ENCODE data around the gene PODXL2. TPM values are rescaled to one million over a fixed set of nuclear protein-coding genes. Genes with fewer than 3 reads are reported as not detected.

The PODXL2 gene
- total and polyA plus RNA-seq, 2 experiments from 2014 or later: 18.4 to 57.6 TPM

DNA sequence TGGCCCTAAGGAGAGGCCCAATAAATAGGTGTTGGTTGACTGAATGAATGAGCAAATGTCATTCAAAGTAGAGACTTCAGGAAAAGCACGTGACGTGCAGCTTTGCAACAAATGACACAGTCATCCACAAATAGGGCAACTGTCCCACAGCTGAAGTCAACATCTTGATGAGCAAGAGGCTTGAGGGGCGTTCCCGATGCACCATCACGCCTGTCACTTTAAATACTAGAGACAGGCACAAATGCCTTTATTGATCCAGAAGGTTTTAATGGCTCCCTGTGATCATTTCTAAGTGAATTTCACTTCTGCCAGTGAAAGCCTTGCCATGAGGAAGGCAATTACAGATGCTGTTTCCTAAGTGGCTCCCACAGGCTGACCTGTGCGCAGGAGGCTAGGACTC is 87.4 kb downstream of the PODXL2 start (continued):
- TF ChIP-seq, protein P1, sequence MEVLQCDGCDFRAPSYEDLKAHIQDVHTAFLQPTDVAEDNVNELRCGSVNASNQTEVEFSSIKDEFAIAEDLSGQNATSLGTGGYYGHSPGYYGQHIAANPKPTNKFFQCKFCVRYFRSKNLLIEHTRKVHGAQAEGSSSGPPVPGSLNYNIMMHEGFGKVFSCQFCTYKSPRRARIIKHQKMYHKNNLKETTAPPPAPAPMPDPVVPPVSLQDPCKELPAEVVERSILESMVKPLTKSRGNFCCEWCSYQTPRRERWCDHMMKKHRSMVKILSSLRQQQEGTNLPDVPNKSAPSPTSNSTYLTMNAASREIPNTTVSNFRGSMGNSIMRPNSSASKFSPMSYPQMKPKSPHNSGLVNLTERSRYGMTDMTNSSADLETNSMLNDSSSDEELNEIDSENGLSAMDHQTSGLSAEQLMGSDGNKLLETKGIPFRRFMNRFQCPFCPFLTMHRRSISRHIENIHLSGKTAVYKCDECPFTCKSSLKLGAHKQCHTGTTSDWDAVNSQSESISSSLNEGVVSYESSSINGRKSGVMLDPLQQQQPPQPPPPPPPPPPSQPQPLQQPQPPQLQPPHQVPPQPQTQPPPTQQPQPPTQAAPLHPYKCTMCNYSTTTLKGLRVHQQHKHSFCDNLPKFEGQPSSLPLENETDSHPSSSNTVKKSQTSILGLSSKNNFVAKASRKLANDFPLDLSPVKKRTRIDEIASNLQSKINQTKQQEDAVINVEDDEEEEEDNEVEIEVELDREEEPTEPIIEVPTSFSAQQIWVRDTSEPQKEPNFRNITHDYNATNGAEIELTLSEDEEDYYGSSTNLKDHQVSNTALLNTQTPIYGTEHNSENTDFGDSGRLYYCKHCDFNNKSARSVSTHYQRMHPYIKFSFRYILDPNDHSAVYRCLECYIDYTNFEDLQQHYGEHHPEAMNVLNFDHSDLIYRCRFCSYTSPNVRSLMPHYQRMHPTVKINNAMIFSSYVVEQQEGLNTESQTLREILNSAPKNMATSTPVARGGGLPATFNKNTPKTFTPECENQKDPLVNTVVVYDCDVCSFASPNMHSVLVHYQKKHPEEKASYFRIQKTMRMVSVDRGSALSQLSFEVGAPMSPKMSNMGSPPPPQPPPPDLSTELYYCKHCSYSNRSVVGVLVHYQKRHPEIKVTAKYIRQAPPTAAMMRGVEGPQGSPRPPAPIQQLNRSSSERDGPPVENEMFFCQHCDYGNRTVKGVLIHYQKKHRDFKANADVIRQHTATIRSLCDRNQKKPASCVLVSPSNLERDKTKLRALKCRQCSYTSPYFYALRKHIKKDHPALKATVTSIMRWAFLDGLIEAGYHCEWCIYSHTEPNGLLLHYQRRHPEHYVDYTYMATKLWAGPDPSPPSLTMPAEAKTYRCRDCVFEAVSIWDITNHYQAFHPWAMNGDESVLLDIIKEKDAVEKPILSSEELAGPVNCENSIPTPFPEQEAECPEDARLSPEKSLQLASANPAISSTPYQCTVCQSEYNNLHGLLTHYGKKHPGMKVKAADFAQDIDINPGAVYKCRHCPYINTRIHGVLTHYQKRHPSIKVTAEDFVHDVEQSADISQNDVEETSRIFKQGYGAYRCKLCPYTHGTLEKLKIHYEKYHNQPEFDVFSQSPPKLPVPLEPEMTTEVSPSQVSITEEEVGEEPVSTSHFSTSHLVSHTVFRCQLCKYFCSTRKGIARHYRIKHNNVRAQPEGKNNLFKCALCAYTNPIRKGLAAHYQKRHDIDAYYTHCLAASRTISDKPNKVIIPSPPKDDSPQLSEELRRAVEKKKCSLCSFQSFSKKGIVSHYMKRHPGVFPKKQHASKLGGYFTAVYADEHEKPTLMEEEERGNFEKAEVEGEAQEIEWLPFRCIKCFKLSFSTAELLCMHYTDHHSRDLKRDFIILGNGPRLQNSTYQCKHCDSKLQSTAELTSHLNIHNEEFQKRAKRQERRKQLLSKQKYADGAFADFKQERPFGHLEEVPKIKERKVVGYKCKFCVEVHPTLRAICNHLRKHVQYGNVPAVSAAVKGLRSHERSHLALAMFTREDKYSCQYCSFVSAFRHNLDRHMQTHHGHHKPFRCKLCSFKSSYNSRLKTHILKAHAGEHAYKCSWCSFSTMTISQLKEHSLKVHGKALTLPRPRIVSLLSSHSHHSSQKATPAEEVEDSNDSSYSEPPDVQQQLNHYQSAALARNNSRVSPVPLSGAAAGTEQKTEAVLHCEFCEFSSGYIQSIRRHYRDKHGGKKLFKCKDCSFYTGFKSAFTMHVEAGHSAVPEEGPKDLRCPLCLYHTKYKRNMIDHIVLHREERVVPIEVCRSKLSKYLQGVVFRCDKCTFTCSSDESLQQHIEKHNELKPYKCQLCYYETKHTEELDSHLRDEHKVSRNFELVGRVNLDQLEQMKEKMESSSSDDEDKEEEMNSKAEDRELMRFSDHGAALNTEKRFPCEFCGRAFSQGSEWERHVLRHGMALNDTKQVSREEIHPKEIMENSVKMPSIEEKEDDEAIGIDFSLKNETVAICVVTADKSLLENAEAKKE (CRISPR knock-in tag; IDR thresholded peaks at IDR 0.05): no peak
- TF ChIP-seq JUNB (IDR thresholded peaks at IDR 0.05; ENCODE audit: unreplicated experiment) (no peak), STAT1 (IDR thresholded peaks at IDR 0.05; ENCODE audit: unreplicated experiment) (no peak), NANOG (IDR thresholded peaks at IDR 0.05; ENCODE audit: borderline replicate concordance) (no peak), POLR2AphosphoS5 (IDR thresholded peaks at IDR 0.05; ENCODE audit: low read depth) (no peak)
- TF ChIP-seq, protein P2, sequence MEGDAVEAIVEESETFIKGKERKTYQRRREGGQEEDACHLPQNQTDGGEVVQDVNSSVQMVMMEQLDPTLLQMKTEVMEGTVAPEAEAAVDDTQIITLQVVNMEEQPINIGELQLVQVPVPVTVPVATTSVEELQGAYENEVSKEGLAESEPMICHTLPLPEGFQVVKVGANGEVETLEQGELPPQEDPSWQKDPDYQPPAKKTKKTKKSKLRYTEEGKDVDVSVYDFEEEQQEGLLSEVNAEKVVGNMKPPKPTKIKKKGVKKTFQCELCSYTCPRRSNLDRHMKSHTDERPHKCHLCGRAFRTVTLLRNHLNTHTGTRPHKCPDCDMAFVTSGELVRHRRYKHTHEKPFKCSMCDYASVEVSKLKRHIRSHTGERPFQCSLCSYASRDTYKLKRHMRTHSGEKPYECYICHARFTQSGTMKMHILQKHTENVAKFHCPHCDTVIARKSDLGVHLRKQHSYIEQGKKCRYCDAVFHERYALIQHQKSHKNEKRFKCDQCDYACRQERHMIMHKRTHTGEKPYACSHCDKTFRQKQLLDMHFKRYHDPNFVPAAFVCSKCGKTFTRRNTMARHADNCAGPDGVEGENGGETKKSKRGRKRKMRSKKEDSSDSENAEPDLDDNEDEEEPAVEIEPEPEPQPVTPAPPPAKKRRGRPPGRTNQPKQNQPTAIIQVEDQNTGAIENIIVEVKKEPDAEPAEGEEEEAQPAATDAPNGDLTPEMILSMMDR (conservative IDR thresholded peaks at IDR 0.05; ENCODE audit: low read depth in 2 of 2): no peak

DNA sequence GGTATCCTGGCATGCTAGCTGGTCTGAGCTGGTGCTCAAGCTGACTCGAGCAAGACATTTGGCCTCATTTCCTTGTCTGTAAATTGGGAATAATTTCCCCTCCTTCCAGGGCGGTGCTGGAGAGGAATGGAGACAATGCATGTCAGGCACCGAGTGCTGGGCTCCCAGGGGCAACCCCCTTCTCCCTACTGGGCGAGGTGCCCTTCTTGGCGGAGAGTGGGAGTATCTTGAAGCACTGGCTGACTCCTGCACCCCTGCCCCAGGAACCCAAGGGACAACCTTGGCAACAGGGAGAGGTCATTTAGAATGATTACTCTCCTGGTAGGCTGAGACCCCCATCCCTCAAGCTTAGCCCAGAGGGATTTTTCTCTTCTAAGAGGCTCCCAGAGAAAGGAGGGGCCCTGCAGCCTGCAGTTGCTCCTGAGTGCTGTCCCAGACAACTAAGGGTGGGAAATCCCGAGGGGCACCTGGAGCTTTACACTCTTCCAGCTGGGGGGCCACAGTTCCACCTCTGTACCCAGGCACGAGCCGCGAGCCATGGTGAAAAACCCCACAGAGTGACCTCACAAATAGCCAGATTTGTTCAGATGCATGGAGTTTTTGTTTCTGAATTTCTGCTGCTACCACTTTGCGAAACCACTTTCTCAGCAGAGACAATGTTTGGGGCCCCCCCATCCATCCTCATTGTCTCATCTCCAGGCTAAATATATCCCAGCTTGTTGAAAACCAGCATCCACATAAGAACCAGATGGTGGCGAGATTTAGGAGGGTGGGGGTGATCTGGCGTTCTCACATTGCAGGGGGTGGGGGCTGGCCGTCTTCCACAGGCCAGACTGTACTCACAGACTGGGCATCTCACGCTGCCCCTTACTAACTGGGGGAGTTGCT is 88.6 kb downstream of the PODXL2 start:
- H3K4me3 Mint-ChIP-seq: no peak overlapping the region
- no peaks in the 10 kb centered on the region for H3K36me3 Mint-ChIP-seq (ENCODE audit: low read depth)
- H3K27ac Mint-ChIP-seq: no peak overlapping the region
- H3K36me3 ChIP-seq (ENCODE audit: insufficient read depth): no peaks in the 10 kb centered on the region
- H3K4me2 ChIP-seq: no peak overlapping the region
- H3K79me2 ChIP-seq (replicated peaks; ENCODE audit: insufficient read depth): no peaks in the 10 kb centered on the region
- H3K4me1 Mint-ChIP-seq: peaks cover 27% of the 10 kb centered on the region
- no peaks in the 10 kb centered on the region; the same call in 2 of the 3 replicates for H3K9me3 Mint-ChIP-seq
- no peak overlapping the region for H2AFZ ChIP-seq
- no peaks in the 10 kb centered on the region for H3F3A ChIP-seq (replicated peaks; ENCODE audit: low read depth)
- H3K27me3 ChIP-seq (ENCODE audit: insufficient read depth): no peaks in the 10 kb centered on the region
- H4K20me1 ChIP-seq (replicated peaks; ENCODE audit: insufficient read depth): no peaks in the 10 kb centered on the region
- peaks cover 9% of the 10 kb centered on the region for H3K27me3 Mint-ChIP-seq (ENCODE audit: insufficient read depth, low read depth, poor library complexity)
- no peak overlapping the region for H3K4me3 ChIP-seq
- H3K27ac ChIP-seq (ENCODE audit: low read depth): no peak overlapping the region
- H3K4me1 ChIP-seq (ENCODE audit: insufficient read depth): peaks cover under 1% of the 10 kb centered on the region; the same call in 1 of the 2 replicates
- no peak for DNase-seq (ENCODE audit: low spot score)
- no peak for ATAC-seq
- 0 out of 2 replicates have a peak, but pooled peaks cover 5% of the 10 kb centered on the region for H3K9me2 ChIP-seq (ENCODE audit: insufficient read depth)
- TF ChIP-seq POLR2AphosphoS5 (IDR thresholded peaks at IDR 0.05; ENCODE audit: low read depth) (no peak), ZNF331 (CRISPR knock-in tag; IDR thresholded peaks at IDR 0.05; ENCODE audit: low read depth) (no peak), JUNB (IDR thresholded peaks at IDR 0.05; ENCODE audit: unreplicated experiment) (no peak), CREB1 (CRISPR knock-in tag; IDR thresholded peaks at IDR 0.05; ENCODE audit: low read depth) (no peak), ZNF114 (CRISPR knock-in tag; IDR thresholded peaks at IDR 0.05) (no peak)
- TF ChIP-seq, protein P3, sequence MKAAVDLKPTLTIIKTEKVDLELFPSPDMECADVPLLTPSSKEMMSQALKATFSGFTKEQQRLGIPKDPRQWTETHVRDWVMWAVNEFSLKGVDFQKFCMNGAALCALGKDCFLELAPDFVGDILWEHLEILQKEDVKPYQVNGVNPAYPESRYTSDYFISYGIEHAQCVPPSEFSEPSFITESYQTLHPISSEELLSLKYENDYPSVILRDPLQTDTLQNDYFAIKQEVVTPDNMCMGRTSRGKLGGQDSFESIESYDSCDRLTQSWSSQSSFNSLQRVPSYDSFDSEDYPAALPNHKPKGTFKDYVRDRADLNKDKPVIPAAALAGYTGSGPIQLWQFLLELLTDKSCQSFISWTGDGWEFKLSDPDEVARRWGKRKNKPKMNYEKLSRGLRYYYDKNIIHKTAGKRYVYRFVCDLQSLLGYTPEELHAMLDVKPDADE (IDR thresholded peaks at IDR 0.05): no peak
- TF ChIP-seq, protein P2 (conservative IDR thresholded peaks at IDR 0.05; ENCODE audit: low read depth in 2 of 2): no peak
